GM12873 (cell line): ENCODE measurements around the gene PTPRM.
A peak's percentile ranks its signal among the peaks of the same experiment; 100 is the strongest.

Experiments used
- CTCF ChIP-seq: IDR thresholded peaks from 2 replicates; pipeline ENCODE4 v1.5.1; 2012; ENCODE audit warnings: low read depth, mild to moderate bottlenecking, moderate library complexity, low read length, control low read depth; ENCODE audit not compliant: insufficient read depth; ENCODE audit errors: missing control alignments

Gene PTPRM

GRCh38 chr18:8367217-8367988 lies 800.3 kb downstream of the PTPRM start:
- TF ChIP-seq CTCF: peak; percentile 55

- no peak for TF ChIP-seq CTCF
These were observed 801.5 kb downstream of the PTPRM start for GRCh38 chr18:8368512-8369217.

DNA sequence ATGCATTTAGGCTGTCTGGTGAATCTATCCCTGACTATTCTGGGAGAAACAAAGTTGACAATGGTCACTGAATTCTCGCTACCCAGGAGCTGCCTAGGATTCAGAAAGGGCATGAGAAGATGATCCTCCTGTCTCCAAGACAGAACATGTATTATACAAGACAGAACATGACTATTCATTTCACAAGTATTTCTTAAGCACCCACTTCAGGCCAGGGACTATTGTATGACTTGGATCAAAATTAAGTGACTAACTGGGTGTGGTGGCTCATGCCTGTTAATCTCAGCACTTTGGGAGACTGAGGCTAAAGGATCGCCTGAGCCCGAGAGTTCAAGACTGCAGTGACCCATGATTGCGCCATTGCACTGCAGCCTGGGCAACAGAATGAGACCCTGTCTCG lies 806.4 kb downstream of the PTPRM start:
- TF ChIP-seq CTCF: no peak

GRCh38 chr18:8374676-8375075 lies 807.6 kb downstream of the PTPRM start:
- TF ChIP-seq CTCF: no peak

GRCh38 chr18:8375249-8375648 lies 808.1 kb downstream of the PTPRM start:
- TF ChIP-seq CTCF: no peak

DNA sequence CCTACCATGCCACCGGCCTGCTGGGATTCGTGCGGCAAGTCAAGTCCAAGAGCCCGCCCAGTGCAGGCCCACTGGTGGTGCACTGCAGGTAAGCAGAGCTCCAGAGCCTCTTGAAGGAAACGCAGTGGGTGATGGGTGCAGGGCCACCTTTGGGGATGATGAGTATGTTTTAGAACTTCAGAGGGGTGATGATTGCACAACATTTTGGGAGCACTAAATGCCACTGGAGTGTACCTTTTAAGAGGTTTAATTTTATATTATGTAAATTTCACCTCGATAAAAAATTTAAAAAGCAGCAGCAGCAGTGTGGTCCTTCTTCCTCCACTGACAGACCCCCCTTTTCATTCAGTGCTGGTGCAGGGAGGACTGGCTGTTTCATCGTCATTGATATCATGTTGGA lies 809.0 kb downstream of the PTPRM start:
- TF ChIP-seq CTCF: no peak

GRCh38 chr18:8379187-8379941 lies 812.2 kb downstream of the PTPRM start:
- TF ChIP-seq CTCF: no peak
